PC-3 (cell line): Measurements from ENCODE around the gene UGT2A2. TPM values are rescaled to one million over a fixed set of nuclear protein-coding genes. Genes with fewer than 3 reads are reported as not detected.
"Not testable (repeated sequence)": the region's sequence is repeated elsewhere in the genome, so short reads cannot be mapped to it uniquely, and the experiment has no call there.

Source experiments
- ATAC-seq: fragments of 200-7000 bp; cut with Tn5 transposase; 2 replicates; pipeline ENCODE4 v1.9.1; 2020; ENCODE audit warnings: mild to moderate bottlenecking, moderate library complexity
- Bru-seq: library from RNA; stranded (reverse); fragments of 400-500 nt; gene quantifications from one replicate; lab custom pipeline; 2021; lab: Mats Ljungman, UMichigan
- BruChase-seq, 2 experiments: library from RNA; stranded (reverse); fragments of 400-500 nt; gene quantifications; one replicate each; lab custom pipeline; 2021; lab: Mats Ljungman, UMichigan
- BruUV-seq: library from RNA; stranded (reverse); fragments of 400-500 nt; replicated peaks from 2 replicates; lab custom pipeline; 2021; lab: Mats Ljungman, UMichigan
- CTCF ChIA-PET: fragments of 300-600 bp; sonication (Branson Sonifier 250); formaldehyde crosslinking; loops from one replicate; lab custom pipeline; 2022; ENCODE audit warnings: antibody characterized with exemption; lab: Charles Lee
- POLR2A ChIA-PET: fragments of 300-600 bp; sonication (Branson Sonifier 250); formaldehyde crosslinking; loops from one replicate; lab custom pipeline; 2022; ENCODE audit warnings: antibody characterized with exemption; ENCODE audit not compliant: unreplicated experiment; lab: Charles Lee
- DNase-seq: peaks from one replicate; pipeline ENCODE4 v3.0.0-alpha.2; 2015
- H2AFZ ChIP-seq: fragments of 300-600 bp; sonication (generic); 2 replicates; pipeline ENCODE4 v1.6.0; 2016; ENCODE audit warnings: antibody characterized with exemption, low read length
- H3F3A ChIP-seq: fragments of 300-600 bp; sonication (generic); one replicate; pipeline ENCODE4 v1.6.0; 2017; ENCODE audit warnings: antibody characterized with exemption, low read length, control low read depth, mild to moderate bottlenecking; ENCODE audit not compliant: unreplicated experiment
- H3K27ac ChIP-seq: fragments of 300-600 bp; sonication (generic); 2 replicates; pipeline ENCODE4 v1.5.1; 2016; ENCODE audit warnings: mild to moderate bottlenecking, low read length
- H3K27me3 ChIP-seq: fragments of 300-600 bp; sonication (generic); 2 replicates; pipeline ENCODE4 v1.6.1; 2016; ENCODE audit warnings: low read length, mixed read lengths
- H3K36me3 ChIP-seq: fragments of 300-600 bp; sonication (generic); 2 replicates; pipeline ENCODE4 v1.6.1; 2016; ENCODE audit warnings: low read depth, mixed run types, low read length, mixed read lengths
- H3K4me1 ChIP-seq: fragments of 300-600 bp; sonication (generic); 2 replicates; pipeline ENCODE4 v1.5.1; 2016; ENCODE audit warnings: low read length; ENCODE audit not compliant: insufficient read depth
- H3K4me2 ChIP-seq: fragments of 300-600 bp; sonication (generic); 2 replicates; pipeline ENCODE4 v1.6.0; 2016; ENCODE audit warnings: low read length
- H3K4me3 ChIP-seq: fragments of 300-600 bp; sonication (generic); 2 replicates; pipeline ENCODE4 v1.5.1; 2016; ENCODE audit warnings: mild to moderate bottlenecking, low read length, mixed read lengths
- H3K79me2 ChIP-seq: fragments of 300-600 bp; sonication (generic); 2 replicates; pipeline ENCODE4 v1.6.1; 2017; ENCODE audit warnings: low read length, mixed read lengths
- H3K9ac ChIP-seq: fragments of 300-600 bp; sonication (generic); 2 replicates; pipeline ENCODE4 v1.6.0; 2016; ENCODE audit warnings: mild to moderate bottlenecking, low read length
- H3K9me2 ChIP-seq: fragments of 300-600 bp; sonication (generic); replicated peaks from 2 replicates; pipeline ENCODE4 v1.6.1; 2016; ENCODE audit warnings: mixed run types, low read length, mixed read lengths
- H3K9me3 ChIP-seq: fragments of 300-600 bp; sonication (generic); 2 replicates; pipeline ENCODE4 v1.6.1; 2016; ENCODE audit warnings: low read length, mixed read lengths
- H4K20me1 ChIP-seq: fragments of 300-600 bp; sonication (generic); 2 replicates; pipeline ENCODE4 v1.6.1; 2016; ENCODE audit warnings: low read length, mixed read lengths
- CTCF ChIP-seq: fragments of 300-600 bp; sonication (generic); conservative IDR thresholded peaks from 2 replicates; pipeline ENCODE4 v1.5.1; 2017; ENCODE audit warnings: antibody characterized with exemption, low read depth, mild to moderate bottlenecking, low read length
- EZH2 ChIP-seq: fragments of 300-600 bp; sonication (generic); IDR thresholded peaks from one replicate; pipeline ENCODE4 v1.6.1; 2017; ENCODE audit warnings: antibody characterized with exemption, mild to moderate bottlenecking, low read length; ENCODE audit not compliant: unreplicated experiment
- EZH2phosphoT487 ChIP-seq: fragments of 300-600 bp; sonication (generic); IDR thresholded peaks from 2 replicates; pipeline ENCODE4 v1.6.1; 2018; ENCODE audit warnings: mild to moderate bottlenecking, antibody characterized with exemption, low read length, borderline replicate concordance
- intact Hi-C: fragments of 100-400 bp; cut with micrococcal nuclease; formaldehyde crosslinking; loops from 2 replicates; pipeline ENCODE4 v1.9.0; 2023
- long read RNA-seq: library from polyadenylated mRNA; unstranded; transcript quantifications from one replicate; pipeline ENCODE4 v2.0.0, GENCODE V29; 2021; ENCODE audit not compliant: unreplicated experiment
- total RNA-seq: library from RNA; depleted of rRNA; stranded (reverse); fragments of >200 nt; gene quantifications from 2 replicates; pipeline ENCODE4 v1.2.3, GENCODE V29; 2014; rRNA removed

Gene UGT2A2
- total RNA-seq (not detected in 2 replicates), Bru-seq, nascent RNA (not detected), BruChase-seq, experiment 1, labeled RNA remaining after a 6-hour chase (not detected), BruChase-seq, experiment 2, labeled RNA remaining after a 2-hour chase (not detected)
- long read RNA-seq: 0 reads

- ATAC-seq (no peak), DNase-seq (no peak)
- Histone ChIP-seq H3K9me3 (no peaks in the 10 kb centered on the region), H3F3A (no peaks in the 10 kb centered on the region), H3K79me2 (no peaks in the 10 kb centered on the region), H3K4me2 (no peak within 1 kb of the TSS), H2AFZ (no peak within 1 kb of the TSS), H3K27ac (no peak within 1 kb of the TSS), H4K20me1 (no peaks in the 10 kb centered on the region), H3K9me2 (no peaks in the 10 kb centered on the region), H3K4me3 (no peak within 1 kb of the TSS), H3K9ac (no peak within 1 kb of the TSS), H3K27me3 (peaks cover 9% of the 10 kb centered on the region; the same call in 1 of the 2 replicates), H3K36me3 (no peaks in the 10 kb centered on the region), H3K4me1 (no peaks in the 10 kb centered on the region)
- TF ChIP-seq CTCF (no peak), EZH2phosphoT487 (no peak), EZH2 (no peak)
- ChIA-PET CTCF (no interaction called here), POLR2A (no interaction called here)
- no TSS peak for BruUV-seq
- intact Hi-C loops: no loop called here
Measured at GRCh38 chr4:69639542-69639941, at the start of gene UGT2A2. UGT2A2 (minus strand) TSS chr4:69639642; CDS start chr4:69639640, 2 bp downstream.

- no TSS peak for BruUV-seq
- ATAC-seq: no peak
- no peaks in the 10 kb centered on the region for H4K20me1 ChIP-seq
- no peak overlapping the region for H2AFZ ChIP-seq
- no peak for DNase-seq
- no peaks in the 10 kb centered on the region for H3K9me2 ChIP-seq
- H3K36me3 ChIP-seq: no peaks in the 10 kb centered on the region
- ChIA-PET CTCF (no interaction called here), POLR2A (no interaction called here)
- H3K9me3 ChIP-seq: no peaks in the 10 kb centered on the region
- H3K9ac ChIP-seq: no peak overlapping the region
- no peaks in the 10 kb centered on the region for H3K4me1 ChIP-seq
- H3K27me3 ChIP-seq: 0 out of 2 replicates have a peak, but pooled peaks cover 4% of the 10 kb centered on the region
- TF ChIP-seq EZH2: no peak
- no peak for TF ChIP-seq CTCF
- TF ChIP-seq EZH2phosphoT487: no peak
- intact Hi-C loops: no loop called here
- no peak overlapping the region for H3K4me2 ChIP-seq
- no peak overlapping the region for H3K27ac ChIP-seq
- H3K4me3 ChIP-seq: no peak overlapping the region
- no peaks in the 10 kb centered on the region for H3F3A ChIP-seq
- H3K79me2 ChIP-seq: no peaks in the 10 kb centered on the region
Measured at GRCh38 chr4:69684804-69685203, 45.4 kb upstream of the UGT2A2 start.

- H3K79me2 ChIP-seq: no peaks in the 10 kb centered on the region
- H3K27ac ChIP-seq: no peak overlapping the region
- DNase-seq (no peak), ATAC-seq (no peak)
- POLR2A ChIA-PET: no interaction called here
- no peak for TF ChIP-seq EZH2
- no peak for TF ChIP-seq EZH2phosphoT487
- TF ChIP-seq CTCF: no peak
- no peaks in the 10 kb centered on the region for H3K9me3 ChIP-seq
- H4K20me1 ChIP-seq: no peaks in the 10 kb centered on the region
- CTCF ChIA-PET: no interaction called here
- H3K27me3 ChIP-seq: no peaks in the 10 kb centered on the region
- no TSS peak for BruUV-seq
- H3K9me2 ChIP-seq: no peaks in the 10 kb centered on the region
- intact Hi-C loops: no loop called here
- H2AFZ ChIP-seq: no peak overlapping the region
- H3K4me2 ChIP-seq: no peak overlapping the region
- no peak overlapping the region for H3K4me3 ChIP-seq
- no peaks in the 10 kb centered on the region for H3K36me3 ChIP-seq
- H3K4me1 ChIP-seq: no peaks in the 10 kb centered on the region
- H3K9ac ChIP-seq: no peak overlapping the region
- H3F3A ChIP-seq: no peaks in the 10 kb centered on the region
Measured at GRCh38 chr4:69668680-69669079, 29.2 kb upstream of the UGT2A2 start.

- H3K27me3 ChIP-seq, H3K79me2 ChIP-seq, H3K27ac ChIP-seq, H3K4me3 ChIP-seq, H3K9me3 ChIP-seq, H3F3A ChIP-seq, H2AFZ ChIP-seq, ATAC-seq, DNase-seq, intact Hi-C loops, H4K20me1 ChIP-seq, POLR2A ChIA-PET, H3K9ac ChIP-seq, H3K9me2 ChIP-seq, CTCF ChIA-PET, H3K4me1 ChIP-seq, H3K4me2 ChIP-seq, BruUV-seq, H3K36me3 ChIP-seq: not testable (repeated sequence)
Measured at GRCh38 chr4:69664009-69664408, 24.6 kb upstream of the UGT2A2 start.
